ENCODE measurements around the gene CXorf65.

DNA sequence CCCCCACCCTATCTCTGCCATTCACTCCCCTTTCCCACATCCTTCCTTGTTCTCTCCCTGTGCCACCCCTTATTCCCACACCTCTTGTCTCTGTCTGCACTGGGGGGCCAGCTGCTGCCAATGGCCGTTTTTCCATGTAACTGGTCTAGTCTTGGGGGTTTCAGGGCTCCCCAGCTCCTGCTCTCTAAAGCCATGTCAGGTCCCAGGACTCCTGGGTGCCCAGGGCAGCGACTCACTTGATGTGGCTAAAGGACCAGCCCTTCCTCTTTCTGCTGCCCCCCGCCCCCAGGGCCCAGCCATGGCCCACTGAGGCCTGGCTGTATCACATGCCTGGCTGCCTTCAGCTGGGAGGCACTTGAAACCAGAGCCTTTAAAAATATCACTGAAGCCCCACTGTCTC is 48.1 kb upstream of the CXorf65 start:
- TF ChIP-seq, protein P1, sequence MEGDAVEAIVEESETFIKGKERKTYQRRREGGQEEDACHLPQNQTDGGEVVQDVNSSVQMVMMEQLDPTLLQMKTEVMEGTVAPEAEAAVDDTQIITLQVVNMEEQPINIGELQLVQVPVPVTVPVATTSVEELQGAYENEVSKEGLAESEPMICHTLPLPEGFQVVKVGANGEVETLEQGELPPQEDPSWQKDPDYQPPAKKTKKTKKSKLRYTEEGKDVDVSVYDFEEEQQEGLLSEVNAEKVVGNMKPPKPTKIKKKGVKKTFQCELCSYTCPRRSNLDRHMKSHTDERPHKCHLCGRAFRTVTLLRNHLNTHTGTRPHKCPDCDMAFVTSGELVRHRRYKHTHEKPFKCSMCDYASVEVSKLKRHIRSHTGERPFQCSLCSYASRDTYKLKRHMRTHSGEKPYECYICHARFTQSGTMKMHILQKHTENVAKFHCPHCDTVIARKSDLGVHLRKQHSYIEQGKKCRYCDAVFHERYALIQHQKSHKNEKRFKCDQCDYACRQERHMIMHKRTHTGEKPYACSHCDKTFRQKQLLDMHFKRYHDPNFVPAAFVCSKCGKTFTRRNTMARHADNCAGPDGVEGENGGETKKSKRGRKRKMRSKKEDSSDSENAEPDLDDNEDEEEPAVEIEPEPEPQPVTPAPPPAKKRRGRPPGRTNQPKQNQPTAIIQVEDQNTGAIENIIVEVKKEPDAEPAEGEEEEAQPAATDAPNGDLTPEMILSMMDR (IDR thresholded peaks at IDR 0.05) = no peak
- no peak for TF ChIP-seq EP300 (IDR thresholded peaks at IDR 0.05)

Data from esophagus muscularis mucosa (tissue), 3 donors.